ENCODE results near the gene DIAPH2.
"Not testable (repeated sequence)": the region's sequence is repeated elsewhere in the genome, so short reads cannot be mapped to it uniquely, and the experiment has no call there.

Gene DIAPH2

GRCh38 chrX:96729868-96730643 lies 45.4 kb downstream of the DIAPH2 start:
- H3K36me3 ChIP-seq: no peaks in the 10 kb centered on the region
- H3K4me3 ChIP-seq: no peak overlapping the region
- H3K27me3 ChIP-seq: no peaks in the 10 kb centered on the region
- no peak overlapping the region for H3K27ac ChIP-seq
- peaks cover 0 to 7% (median 0%) of the 10 kb centered on the region in 4 donors for H3K4me1 ChIP-seq
- no peaks in the 10 kb centered on the region for H3K9me3 ChIP-seq
- intact Hi-C loops (cut with DNase I; ENCODE audit: low total_unique reads): no loop called here
- no peak for TF ChIP-seq CTCF (IDR thresholded peaks at IDR 0.05)
- DNase-seq: no peak

- H3K4me3 ChIP-seq; H3K9me3 ChIP-seq; intact Hi-C loops (cut with DNase I; ENCODE audit: low total_unique reads); H3K36me3 ChIP-seq; DNase-seq; H3K27me3 ChIP-seq; H3K4me1 ChIP-seq; H3K27ac ChIP-seq: not testable (repeated sequence)
These were observed 46.4 kb downstream of the DIAPH2 start for GRCh38 chrX:96731000-96731399.

DNA sequence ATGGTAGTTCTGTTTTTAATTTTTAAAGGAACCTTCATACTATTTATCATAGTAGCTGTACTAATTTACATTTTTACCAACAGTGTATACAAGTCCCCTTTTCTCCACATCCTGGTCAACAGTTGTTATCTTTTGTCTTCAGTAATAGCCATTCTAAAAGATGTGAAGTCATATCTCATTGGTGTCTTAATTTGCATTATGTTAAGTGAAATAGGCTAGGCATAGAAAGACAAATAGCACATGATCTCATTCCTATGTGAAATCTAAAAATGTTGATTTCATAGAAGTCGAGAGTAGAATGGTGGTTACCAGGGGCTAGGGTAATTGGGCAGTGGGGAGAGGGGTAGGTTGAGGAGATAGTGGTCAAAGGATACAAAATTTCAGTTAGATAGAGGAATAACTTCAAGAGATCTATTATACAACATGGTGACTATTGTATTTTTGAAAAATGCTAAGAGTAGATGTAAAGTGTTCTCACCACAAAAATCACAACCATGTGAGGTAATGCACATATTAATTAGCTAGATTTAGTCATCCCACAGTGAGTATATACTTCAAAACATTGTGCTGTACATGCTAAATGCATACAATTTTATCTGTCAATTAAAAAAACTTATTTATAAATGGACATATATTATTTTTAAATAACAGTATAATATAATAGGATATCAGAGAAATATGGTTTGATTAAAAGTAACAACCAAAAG lies 58.9 kb downstream of the DIAPH2 start:
- Histone ChIP-seq H3K36me3 (no peaks in the 10 kb centered on the region), H3K27me3 (no peaks in the 10 kb centered on the region)
- no peak for TF ChIP-seq CTCF (IDR thresholded peaks at IDR 0.05)

GRCh38 chrX:96752781-96753180 lies 68.1 kb downstream of the DIAPH2 start:
- no peak for DNase-seq
- Histone ChIP-seq H3K4me1 (no peaks in the 10 kb centered on the region), H3K27ac (no peak overlapping the region), H3K4me3 (no peak overlapping the region), H3K9me3 (no peaks in the 10 kb centered on the region), H3K27me3 (no peaks in the 10 kb centered on the region), H3K36me3 (no peaks in the 10 kb centered on the region)
- TF ChIP-seq CTCF (IDR thresholded peaks at IDR 0.05): no peak
- intact Hi-C loops (cut with DNase I; ENCODE audit: low total_unique reads): no loop called here

More for the DNA sequence above, 58.9 kb downstream of the DIAPH2 start:
- no peaks in the 10 kb centered on the region for H3K9me3 ChIP-seq
- intact Hi-C loops (cut with DNase I; ENCODE audit: low total_unique reads): no loop called here
- no peak overlapping the region for H3K4me3 ChIP-seq
- H3K4me1 ChIP-seq: no peaks in the 10 kb centered on the region
- no peak for DNase-seq
- H3K27ac ChIP-seq: no peak overlapping the region

GRCh38 chrX:96753230-96753629 lies 68.6 kb downstream of the DIAPH2 start:
- no peak overlapping the region for H3K4me3 ChIP-seq
- DNase-seq: no peak
- H3K27me3 ChIP-seq: no peaks in the 10 kb centered on the region
- no peak overlapping the region for H3K27ac ChIP-seq
- no peaks in the 10 kb centered on the region for H3K9me3 ChIP-seq
- H3K36me3 ChIP-seq: no peaks in the 10 kb centered on the region
- no peak for TF ChIP-seq CTCF (IDR thresholded peaks at IDR 0.05)
- no peaks in the 10 kb centered on the region for H3K4me1 ChIP-seq
- intact Hi-C loops (cut with DNase I; ENCODE audit: low total_unique reads): no loop called here

GRCh38 chrX:96756491-96756890 lies 71.8 kb downstream of the DIAPH2 start:
- TF ChIP-seq CTCF (IDR thresholded peaks at IDR 0.05): no peak
- no peak overlapping the region for H3K27ac ChIP-seq
- H3K4me3 ChIP-seq: no peak overlapping the region
- no peaks in the 10 kb centered on the region for H3K4me1 ChIP-seq
- H3K36me3 ChIP-seq: no peaks in the 10 kb centered on the region
- no peak for DNase-seq
- intact Hi-C loops (cut with DNase I; ENCODE audit: low total_unique reads): no loop called here
- no peaks in the 10 kb centered on the region for H3K27me3 ChIP-seq
- no peaks in the 10 kb centered on the region for H3K9me3 ChIP-seq
